Chondrocyte (in vitro differentiated cells): ENCODE results near the gene IZUMO1R. TPM values are rescaled to one million over a fixed set of nuclear protein-coding genes. Genes with fewer than 3 reads are reported as not detected.

Experiments used
- DNase-seq: peaks from one replicate; pipeline ENCODE4 v3.0.0; 2021; ENCODE audit warnings: mixed read lengths, low spot score
- H3K27ac Mint-ChIP-seq: one replicate; pipeline ENCODE4 v1.8.0; 2021; ENCODE audit warnings: mild to moderate bottlenecking, moderate library complexity, mixed read lengths; ENCODE audit not compliant: unreplicated experiment
- H3K27me3 Mint-ChIP-seq: 2 replicates; pipeline ENCODE4 v1.8.0; 2021; ENCODE audit warnings: low read depth, mixed read lengths
- H3K36me3 Mint-ChIP-seq: 2 replicates; pipeline ENCODE4 v1.8.0; 2021; ENCODE audit warnings: low read depth, mixed read lengths
- H3K4me1 Mint-ChIP-seq: 2 replicates; pipeline ENCODE4 v1.8.0; 2021; ENCODE audit warnings: low read depth, mild to moderate bottlenecking, mixed read lengths
- H3K4me3 Mint-ChIP-seq: one replicate; pipeline ENCODE4 v1.8.0; 2021; ENCODE audit warnings: mild to moderate bottlenecking, moderate library complexity, mixed read lengths; ENCODE audit not compliant: unreplicated experiment
- H3K9me3 Mint-ChIP-seq: 2 replicates; pipeline ENCODE4 v1.8.0; 2021; ENCODE audit warnings: low read depth, mixed read lengths
- total RNA-seq: library from RNA; stranded (reverse); gene quantifications from 3 replicates; pipeline ENCODE4 v1.2.1, GENCODE V29; 2021
- TF ChIP-seq, protein P1 (sequence below): fragments of 200-600 bp; sonication (generic); IDR thresholded peaks from 2 replicates; pipeline ENCODE4 v1.5.0; 2021; ENCODE audit warnings: antibody characterized with exemption, mild to moderate bottlenecking, moderate library complexity

Gene IZUMO1R
- total RNA-seq, 1 donor from 2014 or later, result not detected

DNA sequence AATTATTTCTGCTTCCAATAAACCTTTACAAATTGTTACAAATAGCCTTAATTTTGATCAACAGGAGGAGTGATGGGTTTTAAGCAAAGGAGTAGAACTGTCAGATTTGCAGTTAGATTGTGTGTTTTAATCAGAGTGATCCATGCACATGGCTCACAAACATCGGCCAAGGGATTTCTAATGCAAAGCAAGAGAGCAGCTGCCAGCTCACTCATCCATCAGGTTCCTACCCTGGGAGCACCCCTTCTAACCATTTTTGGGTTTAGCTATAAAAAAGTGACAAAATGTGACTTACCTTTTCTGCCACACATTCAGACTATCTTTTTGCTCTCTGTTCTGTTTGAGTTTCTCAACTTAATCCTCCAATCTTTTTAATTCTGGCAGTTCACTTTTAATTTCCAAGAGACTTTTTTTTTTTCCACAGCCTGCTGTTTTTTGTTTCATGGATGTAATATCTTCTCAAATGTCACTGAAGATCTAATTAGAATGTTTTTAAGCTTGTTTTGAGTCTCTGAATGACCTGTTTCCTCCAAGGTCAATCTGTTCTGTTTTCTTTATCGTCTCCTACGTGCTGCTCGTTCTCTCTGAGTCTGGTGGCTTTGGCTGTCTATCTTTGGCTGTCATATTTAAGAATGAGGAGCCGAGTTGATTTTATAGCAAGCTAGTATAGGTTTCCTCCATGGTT is 6.0 kb downstream of the IZUMO1R start:
- TF ChIP-seq, protein P1, sequence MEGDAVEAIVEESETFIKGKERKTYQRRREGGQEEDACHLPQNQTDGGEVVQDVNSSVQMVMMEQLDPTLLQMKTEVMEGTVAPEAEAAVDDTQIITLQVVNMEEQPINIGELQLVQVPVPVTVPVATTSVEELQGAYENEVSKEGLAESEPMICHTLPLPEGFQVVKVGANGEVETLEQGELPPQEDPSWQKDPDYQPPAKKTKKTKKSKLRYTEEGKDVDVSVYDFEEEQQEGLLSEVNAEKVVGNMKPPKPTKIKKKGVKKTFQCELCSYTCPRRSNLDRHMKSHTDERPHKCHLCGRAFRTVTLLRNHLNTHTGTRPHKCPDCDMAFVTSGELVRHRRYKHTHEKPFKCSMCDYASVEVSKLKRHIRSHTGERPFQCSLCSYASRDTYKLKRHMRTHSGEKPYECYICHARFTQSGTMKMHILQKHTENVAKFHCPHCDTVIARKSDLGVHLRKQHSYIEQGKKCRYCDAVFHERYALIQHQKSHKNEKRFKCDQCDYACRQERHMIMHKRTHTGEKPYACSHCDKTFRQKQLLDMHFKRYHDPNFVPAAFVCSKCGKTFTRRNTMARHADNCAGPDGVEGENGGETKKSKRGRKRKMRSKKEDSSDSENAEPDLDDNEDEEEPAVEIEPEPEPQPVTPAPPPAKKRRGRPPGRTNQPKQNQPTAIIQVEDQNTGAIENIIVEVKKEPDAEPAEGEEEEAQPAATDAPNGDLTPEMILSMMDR, result no peak
- Mint-ChIP-seq H3K27ac (no peak overlapping the region), H3K27me3 (peaks cover 28% of the 10 kb centered on the region), H3K36me3 (no peaks in the 10 kb centered on the region), H3K9me3 (no peaks in the 10 kb centered on the region), H3K4me1 (no peaks in the 10 kb centered on the region), H3K4me3 (no peak overlapping the region)
- DNase-seq, result no peak

DNA sequence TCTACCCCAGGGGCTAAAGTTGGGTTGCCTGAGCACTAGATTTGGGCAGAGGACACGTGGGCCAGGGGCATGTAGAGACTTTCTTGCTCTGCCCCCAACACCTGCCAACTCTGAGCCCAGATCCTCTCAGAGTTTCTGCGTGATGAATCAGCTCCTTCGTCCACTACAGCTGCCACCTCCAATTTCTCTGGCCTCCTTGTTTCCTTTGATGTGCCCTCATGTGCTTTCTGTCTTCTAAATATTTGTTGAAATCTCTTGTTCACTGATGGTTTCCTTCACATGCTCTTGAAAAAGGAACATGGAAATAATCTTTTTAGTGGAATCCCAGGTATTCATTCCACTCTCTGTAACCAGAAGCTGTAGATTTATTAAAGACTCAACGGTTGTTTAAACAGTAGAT is 8.0 kb downstream of the IZUMO1R start:
- Mint-ChIP-seq H3K4me3 (no peak overlapping the region), H3K9me3 (no peaks in the 10 kb centered on the region), H3K27me3 (peaks cover 32% of the 10 kb centered on the region), H3K36me3 (no peaks in the 10 kb centered on the region), H3K4me1 (no peaks in the 10 kb centered on the region), H3K27ac (no peak overlapping the region)
- TF ChIP-seq, protein P1, result no peak
- DNase-seq, result no peak

DNA sequence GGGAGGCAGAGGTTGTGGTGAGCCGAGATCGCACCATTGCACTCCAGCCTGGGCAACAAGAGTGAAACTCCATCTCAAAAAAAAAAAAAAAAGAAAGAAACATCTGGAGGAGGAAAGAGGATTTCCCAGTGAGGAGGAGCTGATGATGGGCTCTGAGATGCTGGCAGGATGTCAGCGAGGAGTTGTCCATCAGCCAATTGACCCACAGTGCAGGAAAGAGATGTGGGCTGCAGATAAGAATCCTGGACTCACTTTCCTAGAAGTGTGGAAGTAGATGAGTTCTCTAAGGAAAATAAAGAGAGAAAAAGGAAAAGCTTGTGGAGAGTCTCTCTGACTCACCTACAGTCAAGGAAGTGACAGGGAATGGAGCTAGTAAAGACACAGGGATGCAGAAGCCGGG is 9.7 kb downstream of the IZUMO1R start:
- Mint-ChIP-seq H3K4me1 (no peaks in the 10 kb centered on the region), H3K36me3 (no peaks in the 10 kb centered on the region), H3K27me3 (peaks cover 30% of the 10 kb centered on the region), H3K9me3 (peaks cover 2% of the 10 kb centered on the region), H3K4me3 (no peak overlapping the region), H3K27ac (no peak overlapping the region)
- TF ChIP-seq, protein P1, result no peak
- DNase-seq, result no peak

DNA sequence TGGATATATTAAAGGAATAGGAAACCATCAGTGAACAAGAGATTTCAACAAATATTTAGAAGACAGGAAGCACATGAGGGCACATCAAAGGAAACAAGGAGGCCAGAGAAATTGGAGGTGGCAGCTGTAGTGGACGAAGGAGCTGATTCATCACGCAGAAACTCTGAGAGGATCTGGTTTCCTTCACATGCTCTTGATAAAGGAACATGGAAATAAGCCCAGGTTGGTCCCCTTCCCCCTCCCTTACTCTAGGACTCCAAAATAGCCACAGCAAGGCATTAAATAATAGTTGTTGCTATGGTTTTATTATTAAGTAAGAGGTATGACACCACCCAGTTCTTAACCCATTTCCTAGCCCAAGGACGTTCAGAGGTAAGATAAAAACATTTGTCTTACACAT is 11.3 kb downstream of the IZUMO1R start:
- Mint-ChIP-seq H3K4me1 (no peaks in the 10 kb centered on the region), H3K9me3 (peaks cover 4% of the 10 kb centered on the region), H3K4me3 (no peak overlapping the region), H3K27ac (no peak overlapping the region), H3K36me3 (no peaks in the 10 kb centered on the region), H3K27me3 (peaks cover 23% of the 10 kb centered on the region)
- no peak for DNase-seq
- TF ChIP-seq, protein P1, result no peak

DNA sequence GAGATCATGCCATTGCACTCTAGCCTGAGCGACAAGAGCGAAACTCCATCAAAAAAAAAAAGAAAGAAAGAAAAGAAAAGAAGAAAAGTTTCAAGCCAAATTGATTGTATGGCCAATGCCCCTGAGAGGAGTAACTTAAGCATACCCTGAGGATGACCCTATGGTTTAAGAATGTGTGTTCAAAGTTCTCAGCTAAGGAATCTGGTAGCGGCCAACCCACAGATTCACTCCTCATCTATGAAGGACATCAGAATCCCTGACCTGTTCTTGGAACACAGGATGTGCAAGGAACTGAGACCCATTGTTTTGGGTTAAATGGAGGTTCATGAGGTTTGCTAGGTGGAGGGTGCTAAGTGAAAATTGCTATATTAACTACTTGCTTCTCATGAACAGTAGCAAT is 18.1 kb downstream of the IZUMO1R start:
- no peak for DNase-seq
- peaks cover 8% of the 10 kb centered on the region for H3K27me3 Mint-ChIP-seq
- H3K4me1 Mint-ChIP-seq, result no peaks in the 10 kb centered on the region
- no peak overlapping the region for H3K4me3 Mint-ChIP-seq
- H3K9me3 Mint-ChIP-seq, result peaks cover 16% of the 10 kb centered on the region
- no peaks in the 10 kb centered on the region for H3K36me3 Mint-ChIP-seq
- TF ChIP-seq, protein P1, result no peak
- H3K27ac Mint-ChIP-seq, result no peak overlapping the region
